HCT116 (cell line): ENCODE data around the gene MTPN. TPM values are rescaled to one million over a fixed set of nuclear protein-coding genes. Genes with fewer than 3 reads are reported as not detected.

Source experiments
- ATAC-seq: fragments of 200-7000 bp; cut with Tn5 transposase; 2 replicates; pipeline ENCODE4 v1.9.1; 2020; ENCODE audit warnings: mild to moderate bottlenecking, moderate library complexity
- BruUV-seq: library from RNA; stranded (reverse); fragments of 400-500 nt; replicated peaks from 2 replicates; lab custom pipeline; 2021; lab: Mats Ljungman, UMichigan
- CTCF ChIA-PET: fragments of 300-600 bp; sonication (Branson Sonifier 250); formaldehyde crosslinking; loops from one replicate; lab custom pipeline; 2021; ENCODE audit warnings: antibody characterized with exemption; lab: Charles Lee
- POLR2A ChIA-PET: fragments of 300-600, 350-600 bp; sonication (Branson Sonifier 250); formaldehyde crosslinking; loops from one replicate; lab custom pipeline; 2021; ENCODE audit warnings: antibody characterized with exemption; lab: Charles Lee
- RAD21 ChIA-PET, 2 experiments: fragments of 300-600 bp; sonication (Branson Sonifier 250); formaldehyde crosslinking; loops; one replicate each; lab custom pipeline; 2023; ENCODE audit warnings: low total read pairs in 2 of 2; ENCODE audit not compliant: uncharacterized antibody in 2 of 2, unreplicated experiment in 2 of 2, low non-redundant PET in 1 of 2; lab: Charles Lee
- DNase-seq: peaks from one replicate; pipeline ENCODE4 v3.0.0-alpha.2; 2010; ENCODE audit warnings: low read depth, low spot score
- H2AFZ ChIP-seq: fragments of 200-600 bp; shearing (Covaris generic), sonication (generic); 2 replicates; pipeline ENCODE4 v1.6.1; 2017; ENCODE audit warnings: low read depth, mixed run types, mixed read lengths, antibody characterized with exemption, low read length; ENCODE audit not compliant: poor library complexity, severe bottlenecking
- H3K27ac ChIP-seq: 2 replicates; pipeline ENCODE4 v1.5.1; 2012; ENCODE audit warnings: low read depth, low read length
- H3K27me3 ChIP-seq: fragments of 200-600 bp; sonication (generic); 2 replicates; pipeline ENCODE4 v1.6.1; 2016; ENCODE audit warnings: mixed run types, low read length, mixed read lengths; ENCODE audit not compliant: insufficient read depth
- H3K36me3 ChIP-seq, 2 experiments: fragments of 200-500 bp in 1 of 2; fragments of 200-600 bp in 1 of 2; sonication (Bioruptor generic) in 1 of 2; sonication (generic) in 1 of 2; 2 replicates each; pipeline versions ENCODE4 v1.5.1 to v1.6.1; 2014 to 2016; ENCODE audit warnings: low read length in 2 of 2, inconsistent platforms in 1 of 2, mixed read lengths in 1 of 2, mixed run types in 1 of 2; ENCODE audit not compliant: insufficient read depth in 2 of 2, control insufficient read depth in 1 of 2
- H3K4me1 ChIP-seq, 2 experiments: fragments of 200-600 bp in 1 of 2; sonication (generic) in 1 of 2; 2 replicates each; pipeline versions ENCODE4 v1.5.1 to v1.6.1; 2012 to 2017; ENCODE audit warnings: low read length in 2 of 2, inconsistent platforms in 1 of 2, mild to moderate bottlenecking in 1 of 2, mixed read lengths in 1 of 2, mixed run types in 1 of 2, moderate library complexity in 1 of 2; ENCODE audit not compliant: insufficient read depth in 2 of 2, control insufficient read depth in 1 of 2
- H3K4me2 ChIP-seq: fragments of 200-600 bp; sonication (generic); 2 replicates; pipeline ENCODE4 v1.6.1; 2017; ENCODE audit warnings: mixed run types, low read length, mixed read lengths
- H3K4me3 ChIP-seq, 2 experiments: fragments of 200-600 bp in 1 of 2; sonication (generic) in 1 of 2; replicated peaks in 1 of 2; 2 replicates each; pipeline ENCODE4 v1.5.1; 2011 to 2016; ENCODE audit warnings: low read length in 2 of 2, control low read depth in 1 of 2, low read depth in 1 of 2, mild to moderate bottlenecking in 1 of 2, mixed read lengths in 1 of 2, mixed run types in 1 of 2
- H3K79me2 ChIP-seq: fragments of 200-600 bp; sonication (generic); 2 replicates; pipeline ENCODE4 v1.6.1; 2017; ENCODE audit warnings: mild to moderate bottlenecking, mixed run types, low read length, moderate library complexity, mixed read lengths; ENCODE audit not compliant: insufficient read depth
- H3K9ac ChIP-seq: fragments of 200-600 bp; sonication (generic); 2 replicates; pipeline ENCODE4 v1.6.1; 2016; ENCODE audit warnings: low read length, mixed read lengths
- H3K9me2 ChIP-seq: fragments of 200-600 bp; sonication (generic), shearing (Covaris generic); 2 replicates; pipeline ENCODE4 v1.6.1; 2017; ENCODE audit warnings: mixed run types, mild to moderate bottlenecking, moderate library complexity; ENCODE audit not compliant: insufficient read depth
- H3K9me3 ChIP-seq, 2 experiments: fragments of 200-500 bp in 1 of 2; fragments of 200-600 bp in 1 of 2; sonication (Bioruptor generic) in 1 of 2; sonication (generic) in 1 of 2; 2 replicates each; pipeline ENCODE4 v1.6.1; 2014 to 2017; ENCODE audit warnings: low read length in 2 of 2, mixed read lengths in 2 of 2, inconsistent platforms in 1 of 2, low read depth in 1 of 2, mild to moderate bottlenecking in 1 of 2, mixed run types in 1 of 2, moderate library complexity in 1 of 2; ENCODE audit not compliant: control insufficient read depth in 1 of 2, insufficient read depth in 1 of 2
- H4K20me1 ChIP-seq: fragments of 200-600 bp; sonication (generic), shearing (Covaris generic); 2 replicates; pipeline ENCODE4 v1.6.1; 2017; ENCODE audit warnings: mixed run types, mild to moderate bottlenecking, moderate library complexity; ENCODE audit not compliant: insufficient read depth
- CBX3 ChIP-seq: IDR thresholded peaks from 2 replicates; pipeline ENCODE4 v1.6.1; 2012; ENCODE audit warnings: low read depth
- CEBPB ChIP-seq: IDR thresholded peaks from 2 replicates; pipeline ENCODE4 v1.6.1; 2012; ENCODE audit warnings: low read depth
- EZH2 ChIP-seq: fragments of 200-600 bp; sonication (generic); IDR thresholded peaks from 2 replicates; pipeline ENCODE4 v1.6.1; 2017; ENCODE audit warnings: antibody characterized with exemption, mixed run types
- EZH2phosphoT487 ChIP-seq: fragments of 200-600 bp; IDR thresholded peaks from 2 replicates; pipeline ENCODE4 v1.6.1; 2018; ENCODE audit warnings: antibody characterized with exemption, borderline replicate concordance
- FOSL1 ChIP-seq: IDR thresholded peaks from 2 replicates; pipeline ENCODE4 v1.6.1; 2012; ENCODE audit warnings: low read depth
- JUND ChIP-seq: IDR thresholded peaks from 2 replicates; pipeline ENCODE4 v1.6.1; 2012
- POLR2A ChIP-seq: IDR thresholded peaks from 2 replicates; pipeline ENCODE4 v1.7.0; 2011; ENCODE audit warnings: borderline replicate concordance; ENCODE audit not compliant: insufficient read depth, insufficient read length; ENCODE audit errors: extremely low read depth
- POLR2AphosphoS5 ChIP-seq: IDR thresholded peaks from 2 replicates; pipeline ENCODE4 v1.6.1; 2011; ENCODE audit warnings: mild to moderate bottlenecking, low read depth, low read length, moderate library complexity
- RAD21 ChIP-seq: IDR thresholded peaks from 2 replicates; pipeline ENCODE4 v1.6.1; 2012; ENCODE audit warnings: low read depth, mild to moderate bottlenecking
- SIN3A ChIP-seq: IDR thresholded peaks from 2 replicates; pipeline ENCODE4 v1.6.1; 2012; ENCODE audit warnings: low read depth
- SRF ChIP-seq: IDR thresholded peaks from 2 replicates; pipeline ENCODE4 v1.6.1; 2012; ENCODE audit warnings: low read depth
- YY1 ChIP-seq: IDR thresholded peaks from 2 replicates; pipeline ENCODE4 v1.6.1; 2011; ENCODE audit warnings: low read length, low read depth, moderate library complexity, mild to moderate bottlenecking; ENCODE audit not compliant: insufficient replicate concordance; ENCODE audit errors: extremely low read depth
- ZFX ChIP-seq: fragments of 450-650 bp; IDR thresholded peaks from 2 replicates; pipeline ENCODE4 v1.6.1; 2017
- intact Hi-C: fragments of 100-400 bp; cut with micrococcal nuclease; formaldehyde crosslinking; loops from 2 replicates; pipeline ENCODE4 v1.10.0; 2022
- total RNA-seq: library from RNA; stranded (reverse); gene quantifications from one replicate; pipeline ENCODE4 v1.2.1, GENCODE V29; 2021; ENCODE audit not compliant: unreplicated experiment
- TF ChIP-seq, protein P1 (sequence below): IDR thresholded peaks from 2 replicates; pipeline ENCODE4 v1.6.1; 2011; ENCODE audit warnings: mild to moderate bottlenecking, low read length, moderate library complexity; ENCODE audit not compliant: insufficient replicate concordance; ENCODE audit errors: extremely low read depth
- TF ChIP-seq, protein P2 (sequence below), 3 experiments: fragments of 200-600 bp in 1 of 3; sonication (generic) in 1 of 3; IDR thresholded peaks in 2 of 3; conservative IDR thresholded peaks in 1 of 3; 2 replicates each; pipeline ENCODE4 v1.5.1; 2012 to 2017; ENCODE audit warnings: low read depth in 2 of 3, low read length in 2 of 3, antibody characterized with exemption in 1 of 3, borderline replicate concordance in 1 of 3, control low read depth in 1 of 3, mild to moderate bottlenecking in 1 of 3, mixed read lengths in 1 of 3, mixed run types in 1 of 3, moderate library complexity in 1 of 3; ENCODE audit not compliant: insufficient read depth in 1 of 3
- TF ChIP-seq, protein P3 (sequence below): IDR thresholded peaks from 2 replicates; pipeline ENCODE4 v1.6.1; 2012
- TF ChIP-seq, protein P4 (sequence below): IDR thresholded peaks from 2 replicates; pipeline ENCODE4 v1.6.1; 2012

The MTPN gene
- total RNA-seq, 1 experiment from 2014 or later: 152 TPM

DNA sequence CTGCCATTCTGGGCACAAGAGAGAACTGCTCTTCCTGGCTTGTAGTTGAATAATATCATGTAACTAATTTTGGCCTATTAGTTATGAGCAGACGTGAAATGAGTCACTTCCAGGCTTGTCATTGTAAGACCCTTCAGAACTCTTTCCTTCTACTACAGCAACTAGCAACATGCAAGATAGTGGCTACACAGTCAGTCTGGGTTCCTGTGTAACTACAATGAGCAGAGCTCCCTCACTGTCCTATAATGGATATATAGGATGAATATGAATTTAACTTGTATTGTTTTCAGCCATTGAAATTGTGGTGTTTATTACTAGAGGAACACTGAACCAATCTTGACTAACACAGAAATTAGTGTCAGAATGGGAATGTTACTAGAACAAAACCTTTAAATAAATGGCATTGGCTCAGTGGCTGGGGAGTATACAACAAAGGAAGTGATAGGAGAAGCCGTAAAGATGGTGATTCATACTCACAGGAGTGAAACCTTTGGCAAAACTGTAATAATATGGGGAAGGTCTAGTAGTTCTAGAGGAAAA lies 2.9 kb upstream of the MTPN start:
- POLR2A ChIA-PET: no interaction called here
- no TSS peak for BruUV-seq
- Histone ChIP-seq H3K9me2 (no peaks in the 10 kb centered on the region), H2AFZ (peak overlapping the region; percentile 2), H3K4me3 (no peak overlapping the region), H3K79me2 (peaks cover 20% of the 10 kb centered on the region), H3K9me3 (no peaks in the 10 kb centered on the region), H3K4me2 (no peak overlapping the region), H3K36me3 (no peaks in the 10 kb centered on the region), H4K20me1 (peaks cover 6% of the 10 kb centered on the region; the same call in 1 of the 2 replicates), H3K9ac (no peak overlapping the region), H3K27me3 (no peaks in the 10 kb centered on the region), H3K27ac (no peak overlapping the region), H3K4me1 (peaks cover 5 to 14% of the 10 kb centered on the region in 2 experiments; a peak in 3 of 4 replicates)
- DNase-seq: no peak
- CTCF ChIA-PET: no interaction called here
- TF ChIP-seq SRF (no peak), ZFX (no peak), YY1 (no peak), EZH2phosphoT487 (no peak)
- ATAC-seq: no peak
- intact Hi-C loops: no loop called here
- RAD21 ChIA-PET: no interaction called here

DNA sequence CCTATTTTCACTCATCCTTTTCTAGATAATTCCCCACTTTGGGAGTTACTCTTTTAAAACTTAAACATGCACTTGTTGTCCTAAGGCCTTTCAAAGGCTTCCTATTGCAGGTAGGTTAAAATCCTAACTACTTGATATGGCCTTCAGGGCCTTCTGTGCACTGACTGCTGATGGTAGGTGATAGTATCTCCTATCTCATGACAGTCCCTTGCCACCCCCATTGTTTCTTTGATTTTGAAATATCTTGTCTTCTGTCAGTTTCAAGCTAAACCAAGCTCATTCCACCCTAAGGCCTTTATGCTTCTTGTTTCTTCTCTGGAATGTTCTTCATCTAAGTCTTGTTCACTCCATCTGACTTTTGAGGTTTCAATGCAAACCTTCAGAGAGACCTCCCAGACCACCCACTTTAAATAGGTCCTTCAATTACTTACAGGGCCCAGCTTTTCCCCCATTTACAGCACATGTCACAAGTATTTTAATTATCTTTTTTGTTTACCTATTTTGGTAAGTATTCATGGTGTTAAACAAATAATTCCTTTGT lies 2.4 kb upstream of the MTPN start:
- H3K4me1 ChIP-seq: peaks cover 5 to 14% of the 10 kb centered on the region in 2 experiments; a peak in 3 of 4 replicates
- DNase-seq: no peak
- CTCF ChIA-PET: no interaction called here
- peaks cover 6% of the 10 kb centered on the region; the same call in 1 of the 2 replicates for H4K20me1 ChIP-seq
- no peak overlapping the region for H3K4me2 ChIP-seq
- no peaks in the 10 kb centered on the region for H3K27me3 ChIP-seq
- H3K27ac ChIP-seq: no peak overlapping the region
- no peak for TF ChIP-seq CBX3
- no peak for TF ChIP-seq RAD21
- no peak for TF ChIP-seq YY1
- TF ChIP-seq, protein P1, sequence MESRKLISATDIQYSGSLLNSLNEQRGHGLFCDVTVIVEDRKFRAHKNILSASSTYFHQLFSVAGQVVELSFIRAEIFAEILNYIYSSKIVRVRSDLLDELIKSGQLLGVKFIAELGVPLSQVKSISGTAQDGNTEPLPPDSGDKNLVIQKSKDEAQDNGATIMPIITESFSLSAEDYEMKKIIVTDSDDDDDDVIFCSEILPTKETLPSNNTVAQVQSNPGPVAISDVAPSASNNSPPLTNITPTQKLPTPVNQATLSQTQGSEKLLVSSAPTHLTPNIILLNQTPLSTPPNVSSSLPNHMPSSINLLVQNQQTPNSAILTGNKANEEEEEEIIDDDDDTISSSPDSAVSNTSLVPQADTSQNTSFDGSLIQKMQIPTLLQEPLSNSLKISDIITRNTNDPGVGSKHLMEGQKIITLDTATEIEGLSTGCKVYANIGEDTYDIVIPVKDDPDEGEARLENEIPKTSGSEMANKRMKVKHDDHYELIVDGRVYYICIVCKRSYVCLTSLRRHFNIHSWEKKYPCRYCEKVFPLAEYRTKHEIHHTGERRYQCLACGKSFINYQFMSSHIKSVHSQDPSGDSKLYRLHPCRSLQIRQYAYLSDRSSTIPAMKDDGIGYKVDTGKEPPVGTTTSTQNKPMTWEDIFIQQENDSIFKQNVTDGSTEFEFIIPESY: no peak
- TF ChIP-seq, protein P2, sequence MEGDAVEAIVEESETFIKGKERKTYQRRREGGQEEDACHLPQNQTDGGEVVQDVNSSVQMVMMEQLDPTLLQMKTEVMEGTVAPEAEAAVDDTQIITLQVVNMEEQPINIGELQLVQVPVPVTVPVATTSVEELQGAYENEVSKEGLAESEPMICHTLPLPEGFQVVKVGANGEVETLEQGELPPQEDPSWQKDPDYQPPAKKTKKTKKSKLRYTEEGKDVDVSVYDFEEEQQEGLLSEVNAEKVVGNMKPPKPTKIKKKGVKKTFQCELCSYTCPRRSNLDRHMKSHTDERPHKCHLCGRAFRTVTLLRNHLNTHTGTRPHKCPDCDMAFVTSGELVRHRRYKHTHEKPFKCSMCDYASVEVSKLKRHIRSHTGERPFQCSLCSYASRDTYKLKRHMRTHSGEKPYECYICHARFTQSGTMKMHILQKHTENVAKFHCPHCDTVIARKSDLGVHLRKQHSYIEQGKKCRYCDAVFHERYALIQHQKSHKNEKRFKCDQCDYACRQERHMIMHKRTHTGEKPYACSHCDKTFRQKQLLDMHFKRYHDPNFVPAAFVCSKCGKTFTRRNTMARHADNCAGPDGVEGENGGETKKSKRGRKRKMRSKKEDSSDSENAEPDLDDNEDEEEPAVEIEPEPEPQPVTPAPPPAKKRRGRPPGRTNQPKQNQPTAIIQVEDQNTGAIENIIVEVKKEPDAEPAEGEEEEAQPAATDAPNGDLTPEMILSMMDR (IDR thresholded peaks at IDR 0.05 in 2 of 3, conservative IDR thresholded peaks at IDR 0.05 in 1 of 3; ENCODE audit: borderline replicate concordance in 1 of 3, insufficient read depth in 1 of 3, low read depth in 2 of 3, low read length in 2 of 3): no peak
- TF ChIP-seq, protein P3, sequence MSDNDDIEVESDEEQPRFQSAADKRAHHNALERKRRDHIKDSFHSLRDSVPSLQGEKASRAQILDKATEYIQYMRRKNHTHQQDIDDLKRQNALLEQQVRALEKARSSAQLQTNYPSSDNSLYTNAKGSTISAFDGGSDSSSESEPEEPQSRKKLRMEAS: no peak
- no peak for TF ChIP-seq POLR2AphosphoS5
- TF ChIP-seq, protein P4, sequence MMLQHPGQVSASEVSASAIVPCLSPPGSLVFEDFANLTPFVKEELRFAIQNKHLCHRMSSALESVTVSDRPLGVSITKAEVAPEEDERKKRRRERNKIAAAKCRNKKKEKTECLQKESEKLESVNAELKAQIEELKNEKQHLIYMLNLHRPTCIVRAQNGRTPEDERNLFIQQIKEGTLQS: no peak
- TF ChIP-seq SIN3A: no peak
- no peak for TF ChIP-seq FOSL1
- no peak for TF ChIP-seq CEBPB
- TF ChIP-seq POLR2A: no peak
- no peak for TF ChIP-seq JUND
- TF ChIP-seq EZH2: no peak
- POLR2A ChIA-PET: no interaction called here
- no TSS peak for BruUV-seq
- H3K9ac ChIP-seq: no peak overlapping the region
- H3K36me3 ChIP-seq: no peaks in the 10 kb centered on the region
- peaks cover 26% of the 10 kb centered on the region for H3K79me2 ChIP-seq
- H2AFZ ChIP-seq: no peak overlapping the region
- no peaks in the 10 kb centered on the region for H3K9me2 ChIP-seq
- no peak overlapping the region for H3K4me3 ChIP-seq
- RAD21 ChIA-PET: no interaction called here
- intact Hi-C loops: no loop called here
- no peaks in the 10 kb centered on the region for H3K9me3 ChIP-seq
- ATAC-seq: no peak
